HG02623 (cell line): ENCODE data around the gene SDF4.

Experiments
- ATAC-seq: cut with Tn5 transposase; IDR thresholded peaks from one replicate; pipeline ENCODE4 v1.9.1; 2021; ENCODE audit warnings: moderate library complexity; ENCODE audit not compliant: unreplicated experiment

Gene SDF4

GRCh38 chr1:1242461-1243265 is 10.9 kb upstream of the SDF4 start:
- ATAC-seq = no peak

- no peak for ATAC-seq
These were observed 9.9 kb upstream of the SDF4 start for GRCh38 chr1:1241588-1242219.

- no peak for ATAC-seq
These were observed 9.2 kb upstream of the SDF4 start for GRCh38 chr1:1240822-1241587.

- no peak for ATAC-seq
These were observed 8.5 kb upstream of the SDF4 start for GRCh38 chr1:1240348-1240732.

GRCh38 chr1:1239614-1240347 is 8.0 kb upstream of the SDF4 start:
- ATAC-seq = no peak

GRCh38 chr1:1239227-1239613 is 7.4 kb upstream of the SDF4 start:
- ATAC-seq = no peak

GRCh38 chr1:1238702-1239178 is 6.9 kb upstream of the SDF4 start:
- no peak for ATAC-seq

- no peak for ATAC-seq
These were observed 6.3 kb upstream of the SDF4 start for GRCh38 chr1:1237874-1238701.

GRCh38 chr1:1236945-1237873 is 5.4 kb upstream of the SDF4 start:
- ATAC-seq = no peak

GRCh38 chr1:1236176-1236763 is 4.5 kb upstream of the SDF4 start:
- no peak for ATAC-seq

GRCh38 chr1:1235016-1235744 is 3.4 kb upstream of the SDF4 start:
- no peak for ATAC-seq

- ATAC-seq = no peak
These were observed 2.5 kb upstream of the SDF4 start for GRCh38 chr1:1234180-1234808.

- no peak for ATAC-seq
These were observed 1.7 kb upstream of the SDF4 start for GRCh38 chr1:1233567-1233892.

- ATAC-seq = no peak
These were observed 1.2 kb upstream of the SDF4 start for GRCh38 chr1:1232796-1233566.

- ATAC-seq = no peak
These were observed 501 bp upstream of the SDF4 start, which contains the start of gene B3GALT6 for GRCh38 chr1:1232208-1232795. B3GALT6 (plus strand) TSS chr1:1232237; CDS start chr1:1232279, 42 bp downstream.

GRCh38 chr1:1230656-1231399 is 973 bp downstream of the SDF4 start:
- ATAC-seq = no peak
